ENCODE measurements around the gene PCDH9. TPM values are rescaled to one million over a fixed set of nuclear protein-coding genes. Genes with fewer than 3 reads are reported as not detected.

The PCDH9 gene
- total RNA-seq, 1 donor from 2014 or later, result 0.40 TPM

DNA sequence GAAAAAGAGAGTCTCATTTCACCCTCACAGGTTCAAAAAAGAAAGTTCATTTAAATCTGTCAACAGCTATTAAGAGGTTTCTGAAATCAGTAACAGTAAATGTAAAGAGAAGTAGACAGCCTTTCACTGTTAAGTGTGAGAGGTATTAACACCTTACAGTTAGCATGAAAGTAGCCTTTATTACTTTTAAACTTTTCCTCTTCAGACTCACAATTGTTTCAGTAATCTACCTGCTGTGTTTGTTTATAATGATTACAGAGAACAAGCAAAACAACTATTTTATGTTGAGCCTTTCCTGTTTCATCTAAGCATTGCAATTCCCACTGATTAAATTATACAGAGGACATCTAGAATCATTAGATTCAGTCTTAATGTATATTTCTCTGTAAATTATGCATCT, 159.8 kb downstream of the PCDH9 start:
- TF ChIP-seq CTCF (conservative IDR thresholded peaks at IDR 0.05; ENCODE audit: low read depth, low read length), result no peak
- H3K4me3 ChIP-seq (ENCODE audit: low read depth, low read length), result no peak overlapping the region
- DNase-seq (ENCODE audit: low read depth), result no peak

GRCh38 chr13:67069117-67069767, 160.9 kb downstream of the PCDH9 start:
- no peak for TF ChIP-seq CTCF (conservative IDR thresholded peaks at IDR 0.05; ENCODE audit: low read depth, low read length)
- no peak for DNase-seq (ENCODE audit: low read depth)

GRCh38 chr13:67064920-67065319, 165.2 kb downstream of the PCDH9 start:
- no peak overlapping the region for H3K4me3 ChIP-seq (ENCODE audit: low read depth, low read length)
- DNase-seq (ENCODE audit: low read depth), result no peak
- TF ChIP-seq CTCF (conservative IDR thresholded peaks at IDR 0.05; ENCODE audit: low read depth, low read length), result no peak

More at GRCh38 chr13:67069117-67069767, 160.9 kb downstream of the PCDH9 start:
- no peak overlapping the region for H3K4me3 ChIP-seq (ENCODE audit: low read depth, low read length)

DNA sequence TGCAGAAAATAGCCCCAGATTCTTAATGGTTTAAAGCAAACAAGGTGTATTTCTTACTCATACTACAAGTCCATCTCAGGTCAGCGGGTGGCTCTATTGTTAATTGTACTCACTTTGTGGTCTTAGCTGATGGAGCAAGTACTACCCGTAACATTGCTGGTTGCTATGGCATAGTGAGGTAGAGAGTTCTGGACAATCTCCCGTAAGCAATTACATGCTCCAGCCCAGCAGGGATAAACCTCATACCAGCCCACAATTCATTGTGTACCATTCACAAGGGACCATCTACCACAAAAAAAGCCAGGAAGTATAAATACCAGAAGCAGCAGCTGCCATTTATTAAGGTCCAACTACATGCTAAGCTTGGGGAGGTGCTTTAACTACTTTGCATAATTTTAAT, 167.1 kb downstream of the PCDH9 start:
- TF ChIP-seq CTCF (conservative IDR thresholded peaks at IDR 0.05; ENCODE audit: low read depth, low read length), result no peak
- DNase-seq (ENCODE audit: low read depth), result no peak
- no peak overlapping the region for H3K4me3 ChIP-seq (ENCODE audit: low read depth, low read length)

- no peak for TF ChIP-seq CTCF (conservative IDR thresholded peaks at IDR 0.05; ENCODE audit: low read depth, low read length)
- no peak overlapping the region for H3K4me3 ChIP-seq (ENCODE audit: low read depth, low read length)
- no peak for DNase-seq (ENCODE audit: low read depth)
Measured at GRCh38 chr13:67062160-67062559, 168.0 kb downstream of the PCDH9 start.

GRCh38 chr13:67061750-67062149, 168.4 kb downstream of the PCDH9 start:
- H3K4me3 ChIP-seq (ENCODE audit: low read depth, low read length), result no peak overlapping the region
- no peak for TF ChIP-seq CTCF (conservative IDR thresholded peaks at IDR 0.05; ENCODE audit: low read depth, low read length)
- DNase-seq (ENCODE audit: low read depth), result no peak

All from epithelial cell of proximal tubule (primary cell).